Adipose tissue (tissue), 3 donors: Measurements from ENCODE around the gene SLC19A1. TPM values are rescaled to one million over a fixed set of nuclear protein-coding genes. Genes with fewer than 3 reads are reported as not detected.

ENCODE experiments used
- H3K27ac ChIP-seq: one replicate; pipeline ENCODE4 v1.5.1; 2013; ENCODE audit warnings: low read depth, low read length
- WGBS, 3 donors: extraction: QIAGEN DNeasy Blood & Tissue Kit; methylation state at CpG; one replicate each; pipeline ENCODE4 v1.1.7; 2013; 5-methylcytosine and 5-hydroxymethylcytosine counted together
- polyA plus RNA-seq, 3 donors: library from polyadenylated mRNA; stranded (reverse); fragments of 200-250 nt; gene quantifications; one replicate each; pipeline ENCODE4 v1.2.3, GENCODE V29; 2013
- donor health status: healthy with polysubstance abuse.
- donor health status: Bipolar disorder and iron deficiency.
- donor health status: healthy.

The SLC19A1 gene
- polyA plus RNA-seq, 3 donors, result 7.0 to 24.2 (median 9.3) TPM

DNA sequence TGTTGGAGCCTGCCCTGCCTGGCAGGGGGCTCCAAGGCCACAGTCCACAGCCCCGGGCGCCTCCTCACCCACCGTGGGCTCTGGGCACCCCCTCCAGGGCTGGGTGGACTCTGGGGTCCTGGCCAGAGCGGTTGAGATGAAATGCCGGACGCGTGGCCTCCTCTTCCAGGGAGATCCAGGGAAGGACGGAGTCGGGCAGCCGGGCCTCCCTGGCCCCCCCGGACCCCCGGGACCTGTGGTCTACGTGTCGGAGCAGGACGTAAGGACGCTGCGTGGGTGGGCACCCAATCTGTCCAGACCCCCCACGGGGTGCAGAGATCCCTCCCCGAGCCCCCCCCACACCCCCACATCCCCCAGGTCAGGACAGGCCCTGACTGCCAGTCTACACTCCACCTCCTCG, 51.2 kb downstream of the SLC19A1 start:
- 88 to 92% (median 88%) methylated on average over 16 to 20 of the region's 20 CpGs for WGBS, 3 donors

DNA sequence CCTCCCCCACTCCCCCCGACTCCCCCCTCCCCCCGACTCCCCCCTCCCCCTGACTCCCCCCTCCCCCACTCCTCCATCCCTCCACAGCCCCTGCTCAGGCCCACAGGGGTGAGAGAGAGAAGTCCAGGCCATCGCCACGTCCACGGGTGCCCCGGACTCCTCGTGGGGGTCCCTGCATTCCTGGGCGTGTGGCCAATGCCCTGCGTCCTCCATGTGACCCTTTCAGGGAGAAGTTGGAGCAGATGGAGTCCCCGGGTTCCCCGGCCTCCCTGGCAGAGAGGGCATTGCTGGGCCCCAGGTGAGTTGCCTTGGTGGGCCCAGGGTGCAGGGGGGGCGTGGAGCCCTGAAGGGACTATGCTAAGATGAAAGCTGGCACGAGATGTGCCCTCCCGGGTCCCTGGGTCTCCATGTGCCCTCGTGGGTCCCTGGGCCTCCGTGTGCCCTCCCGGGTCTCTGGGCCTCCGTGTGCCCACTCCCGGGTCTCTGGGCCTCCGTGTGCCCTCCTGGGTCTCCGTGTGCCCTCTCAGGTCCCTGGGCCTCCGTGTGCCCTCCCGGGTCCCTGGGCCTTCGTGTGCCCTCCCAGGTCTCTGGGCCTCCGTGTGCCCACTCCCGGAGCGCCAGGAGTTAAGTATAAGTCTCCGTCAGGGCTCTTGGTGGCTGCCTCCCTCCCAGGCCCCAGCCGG, 52.0 kb downstream of the SLC19A1 start:
- no peak overlapping the region for H3K27ac ChIP-seq
- WGBS, 3 donors, result 72 to 76% (median 76%) methylated on average over 25 to 27 of the region's 29 CpGs

More for the DNA sequence above, 51.2 kb downstream of the SLC19A1 start:
- no peak overlapping the region for H3K27ac ChIP-seq

DNA sequence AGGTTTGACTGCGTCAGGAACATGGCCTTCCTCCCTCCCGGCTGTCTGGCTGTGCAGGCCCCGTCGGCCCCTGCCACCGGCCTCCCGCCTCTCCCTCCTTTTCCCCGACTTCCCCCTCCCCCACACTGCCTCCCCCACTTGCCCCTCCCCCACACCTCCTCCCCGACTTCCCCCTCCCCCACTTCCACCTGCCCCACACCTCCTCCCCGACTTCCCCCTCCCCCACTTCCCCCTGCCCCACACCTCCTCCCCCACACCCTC, 52.6 kb downstream of the SLC19A1 start:
- H3K27ac ChIP-seq, result no peak overlapping the region
- WGBS, 3 donors, result 37 to 48% (median 38%) methylated on average over 8 to 9 of the region's 9 CpGs

DNA sequence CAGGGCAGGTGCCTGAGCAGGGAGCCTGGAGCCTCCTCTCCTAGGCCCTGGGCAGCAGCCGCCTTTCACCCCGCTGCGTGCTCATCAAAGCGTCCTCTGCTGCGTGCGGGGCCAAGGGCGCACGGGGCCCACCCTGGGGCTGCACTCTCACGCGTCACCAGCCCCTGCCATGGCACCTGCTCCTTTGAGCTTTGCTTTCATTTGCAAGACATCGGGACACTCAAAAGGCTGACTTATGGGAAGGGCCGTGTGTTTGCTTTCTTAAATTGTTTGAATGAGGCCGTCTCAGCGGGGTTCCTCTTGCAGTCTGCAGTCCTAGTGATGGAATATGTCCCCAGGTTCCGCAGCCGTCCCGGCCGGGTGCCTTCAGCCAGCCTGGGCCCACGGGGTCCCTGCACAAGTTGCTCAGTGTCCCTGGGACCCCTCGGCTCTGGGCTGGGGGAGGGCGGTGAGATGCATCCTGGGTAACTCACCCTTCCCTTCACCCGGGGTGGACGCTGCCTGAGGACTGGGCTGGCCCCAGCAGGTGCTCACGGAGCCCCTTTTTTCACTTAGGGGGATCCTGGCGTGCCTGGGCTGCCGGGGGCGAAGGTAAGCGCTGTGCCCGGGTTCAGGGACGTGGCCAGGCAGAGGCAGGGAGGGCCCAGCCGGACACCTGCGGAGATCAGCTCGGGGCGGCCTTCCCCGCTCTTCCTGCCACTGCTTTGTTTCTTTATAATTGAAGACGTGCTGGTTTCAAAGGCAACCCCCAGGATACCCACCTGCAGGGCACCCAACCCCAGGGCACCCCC, 53.1 kb downstream of the SLC19A1 start:
- H3K27ac ChIP-seq, result no peak overlapping the region
- 84 to 91% (median 89%) methylated on average over 36 of the region's 36 CpGs for WGBS, 3 donors

DNA sequence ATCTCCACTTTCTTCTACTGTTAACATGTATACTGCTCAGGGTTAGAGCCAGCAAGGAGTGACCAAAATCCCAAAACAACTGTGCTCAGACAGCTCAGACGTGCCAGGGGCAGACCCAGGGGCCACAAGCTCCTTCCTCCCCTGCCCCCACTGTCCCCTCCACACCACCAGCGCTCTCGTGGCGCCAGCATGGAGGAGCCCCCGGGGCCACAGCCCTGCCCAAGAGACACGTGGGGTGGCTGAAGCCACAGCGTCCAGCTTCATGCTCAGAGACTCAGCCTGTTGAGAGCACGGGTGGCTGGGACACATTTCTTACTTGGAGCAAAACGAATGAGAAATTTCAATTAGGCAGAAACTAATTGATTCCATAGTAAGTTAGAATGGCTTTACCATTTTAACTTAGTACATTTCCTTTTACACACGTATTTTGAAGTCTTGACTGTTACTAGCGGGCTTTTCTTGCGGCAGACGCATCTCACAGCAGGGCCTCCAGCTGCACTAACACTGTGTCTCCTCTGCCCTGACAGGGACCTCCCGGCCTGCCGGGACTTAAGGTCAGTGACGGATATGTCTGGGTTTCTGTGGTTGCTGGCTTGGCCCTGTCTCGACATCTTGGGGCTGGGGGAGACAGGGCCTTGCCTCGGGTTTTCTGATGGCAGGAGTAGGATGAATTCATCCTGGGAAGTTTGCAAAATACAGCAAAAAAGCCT, 54.2 kb downstream of the SLC19A1 start:
- 82 to 86% (median 84%) methylated on average over 18 of the region's 18 CpGs for WGBS, 3 donors

DNA sequence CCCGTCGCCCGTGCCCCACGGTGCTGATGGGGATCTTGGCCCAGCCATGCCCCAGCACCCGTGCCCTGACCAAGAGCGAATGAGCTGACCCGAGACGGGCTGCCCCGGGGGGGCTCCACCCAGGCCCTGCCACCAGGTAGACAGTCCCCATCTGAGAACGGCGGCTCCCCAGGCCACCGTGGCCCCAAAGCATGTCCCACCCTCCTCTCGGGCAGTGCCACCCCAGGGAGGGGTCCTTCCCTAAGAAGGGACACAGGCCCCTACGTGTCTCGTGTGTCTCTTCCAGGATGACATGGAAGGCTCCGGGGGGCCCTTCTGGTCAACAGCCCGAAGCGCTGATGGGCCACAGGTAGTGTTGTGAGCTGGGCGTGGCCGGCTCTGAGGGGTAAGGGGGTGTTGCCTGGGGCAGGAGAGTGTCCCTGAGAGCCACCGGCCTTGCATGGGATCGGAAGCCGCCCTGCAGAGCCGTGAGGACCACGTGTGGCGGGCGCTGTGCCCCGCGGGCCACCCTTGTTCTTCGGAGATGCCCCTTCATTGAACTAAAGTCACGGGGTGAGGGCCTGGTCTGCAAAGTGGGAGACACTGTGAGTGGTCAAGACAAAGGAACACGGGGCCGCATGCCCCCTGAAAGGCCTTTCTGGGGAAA, 55.0 kb downstream of the SLC19A1 start:
- H3K27ac ChIP-seq, result no peak overlapping the region
- 86 to 94% (median 94%) methylated on average over 33 of the region's 33 CpGs for WGBS, 3 donors

More for the DNA sequence above, 54.2 kb downstream of the SLC19A1 start:
- H3K27ac ChIP-seq, result no peak overlapping the region

DNA sequence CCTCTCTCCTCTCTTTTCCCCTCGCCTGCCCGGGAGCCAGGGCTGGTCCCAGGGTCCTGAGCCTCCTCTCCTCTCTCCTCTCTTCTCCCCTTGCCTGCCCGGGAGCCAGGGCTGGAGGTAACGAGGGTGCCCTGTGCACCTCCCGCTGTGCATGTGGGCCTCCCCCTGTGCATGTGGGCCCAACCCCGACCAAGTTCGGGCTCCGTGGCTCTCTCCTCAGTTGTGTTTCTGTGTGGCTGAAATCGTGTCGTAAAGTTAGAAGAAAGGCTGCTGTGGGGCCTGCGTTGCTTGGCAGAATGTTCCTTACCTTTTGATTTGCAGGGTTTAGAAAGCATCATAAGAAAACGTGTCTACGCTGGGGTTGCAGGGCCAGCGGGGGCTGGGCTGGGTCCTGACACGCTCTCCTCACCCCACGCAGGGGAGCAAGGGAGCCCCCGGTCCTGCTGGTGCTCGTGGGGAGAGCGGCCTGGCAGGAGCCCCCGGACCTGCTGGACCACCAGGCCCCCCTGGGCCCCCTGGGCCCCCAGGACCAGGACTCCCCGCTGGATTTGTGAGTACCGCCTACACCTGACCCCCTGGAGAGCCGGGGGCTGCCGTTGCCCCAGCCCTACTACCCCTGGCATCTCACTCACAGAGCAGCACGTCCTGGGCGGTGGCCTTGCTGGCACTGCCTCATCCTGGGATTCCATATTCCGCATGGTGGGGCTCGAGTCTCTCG, 55.6 kb downstream of the SLC19A1 start:
- H3K27ac ChIP-seq, result no peak overlapping the region
- WGBS, 3 donors, result 85 to 92% (median 86%) methylated on average over 26 to 29 of the region's 29 CpGs

DNA sequence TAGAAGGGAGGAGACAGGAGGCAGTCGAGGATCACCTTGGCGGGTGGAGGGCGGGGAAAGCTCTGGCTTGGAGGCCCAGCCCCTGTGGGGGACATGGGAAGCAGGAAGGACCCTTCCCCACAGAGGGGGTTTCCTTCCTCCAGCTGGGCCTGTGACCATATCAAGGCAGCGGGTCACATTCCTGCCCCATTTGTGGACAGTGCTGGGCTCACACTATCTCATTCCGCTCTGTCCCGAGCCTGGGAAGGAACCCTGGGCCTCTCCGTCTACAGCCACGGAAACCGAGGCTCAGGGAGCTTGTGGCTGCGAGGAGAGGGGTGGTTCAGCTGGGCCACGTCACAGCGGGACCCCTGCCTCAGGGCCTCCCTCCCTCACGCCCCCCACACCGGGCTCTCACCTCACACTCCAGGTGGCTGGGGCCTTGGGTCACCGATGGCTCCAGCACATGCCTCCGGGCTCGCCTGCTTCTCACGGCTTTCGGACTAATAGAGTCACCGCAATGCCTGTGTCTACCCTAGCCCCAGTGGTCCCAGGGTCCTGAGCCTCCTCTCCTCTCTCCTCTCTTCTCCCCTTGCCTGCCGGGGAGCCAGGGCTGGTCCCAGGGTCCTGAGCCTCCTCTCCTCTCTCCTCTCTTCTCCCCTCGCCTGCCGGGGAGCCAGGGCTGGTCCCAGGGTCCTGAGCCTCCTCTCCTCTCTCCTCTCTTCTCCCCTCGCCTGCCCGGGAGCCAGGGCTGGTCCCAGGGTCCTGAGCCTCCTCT, 56.4 kb downstream of the SLC19A1 start:
- WGBS, 3 donors, result 88 to 94% (median 94%) methylated on average over 21 to 25 of the region's 25 CpGs
- H3K27ac ChIP-seq, result no peak overlapping the region

DNA sequence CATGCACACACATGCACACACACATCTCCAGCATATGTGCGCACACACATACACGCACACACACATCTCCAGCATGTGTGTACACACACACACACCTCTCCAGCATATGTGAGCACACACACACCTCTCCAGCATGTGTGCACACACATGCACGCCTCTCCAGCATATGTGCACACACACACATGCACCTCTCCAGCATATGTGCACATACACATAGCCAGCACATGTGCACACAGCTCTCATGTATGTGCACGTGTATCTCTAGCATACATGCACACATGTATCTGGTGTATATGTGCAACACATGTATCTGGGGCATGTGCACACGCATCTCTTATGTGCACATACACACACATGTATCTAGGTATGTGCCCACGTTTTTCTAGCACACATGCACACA, 57.9 kb downstream of the SLC19A1 start:
- whole genome bisulfite sequencing, 3 donors, result 91 to 94% (median 93%) methylated on average over 6 of the region's 6 CpGs

DNA sequence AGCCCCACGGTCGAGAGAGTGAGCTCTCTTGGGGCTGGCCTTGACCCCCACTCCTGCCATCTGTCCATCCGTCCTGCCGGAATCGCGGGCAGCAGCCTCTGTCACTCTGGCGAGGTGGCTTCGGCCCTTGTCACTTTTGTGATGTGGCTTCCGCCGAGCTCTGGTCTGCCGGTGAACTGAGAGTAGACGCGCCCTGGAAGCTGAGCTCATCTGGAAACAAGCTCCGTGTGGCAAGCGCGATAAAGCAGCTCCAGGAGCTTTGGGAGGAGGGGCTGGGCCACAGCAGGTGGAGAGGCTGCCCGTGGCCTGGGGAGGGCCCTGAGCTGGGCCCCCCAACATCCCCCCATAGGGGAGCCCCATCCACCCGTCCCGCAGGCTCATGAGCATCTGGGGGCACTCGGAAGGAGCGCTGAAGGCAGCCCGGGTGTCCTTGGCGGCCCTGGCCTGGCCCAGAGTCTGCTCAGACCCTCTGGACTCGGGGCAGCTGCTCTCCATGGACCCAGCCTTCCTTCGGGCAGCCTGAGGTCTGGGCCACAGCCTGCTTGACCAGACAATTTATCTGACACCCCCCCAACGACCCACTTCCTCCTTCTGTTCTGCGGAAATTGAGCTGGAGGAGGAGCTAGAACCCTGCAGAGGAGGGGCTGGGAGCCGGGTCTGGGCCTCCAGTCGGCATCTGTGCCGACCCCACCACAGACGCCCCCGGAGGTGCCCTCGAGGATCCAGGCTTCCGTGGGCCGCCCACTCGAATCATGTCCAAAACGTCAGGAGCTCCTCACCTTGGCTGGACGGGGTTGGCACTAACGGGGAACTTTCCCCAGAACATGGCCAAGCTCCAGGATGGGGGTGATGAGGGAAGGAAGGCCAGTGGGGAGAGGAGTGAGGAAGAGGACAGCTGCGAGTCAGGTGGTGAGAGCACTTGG, 59.1 kb downstream of the SLC19A1 start:
- 51 to 71% (median 58%) methylated on average over 38 to 40 of the region's 40 CpGs for WGBS, 3 donors

More for the DNA sequence above, 57.9 kb downstream of the SLC19A1 start:
- H3K27ac ChIP-seq, result no peak overlapping the region

DNA sequence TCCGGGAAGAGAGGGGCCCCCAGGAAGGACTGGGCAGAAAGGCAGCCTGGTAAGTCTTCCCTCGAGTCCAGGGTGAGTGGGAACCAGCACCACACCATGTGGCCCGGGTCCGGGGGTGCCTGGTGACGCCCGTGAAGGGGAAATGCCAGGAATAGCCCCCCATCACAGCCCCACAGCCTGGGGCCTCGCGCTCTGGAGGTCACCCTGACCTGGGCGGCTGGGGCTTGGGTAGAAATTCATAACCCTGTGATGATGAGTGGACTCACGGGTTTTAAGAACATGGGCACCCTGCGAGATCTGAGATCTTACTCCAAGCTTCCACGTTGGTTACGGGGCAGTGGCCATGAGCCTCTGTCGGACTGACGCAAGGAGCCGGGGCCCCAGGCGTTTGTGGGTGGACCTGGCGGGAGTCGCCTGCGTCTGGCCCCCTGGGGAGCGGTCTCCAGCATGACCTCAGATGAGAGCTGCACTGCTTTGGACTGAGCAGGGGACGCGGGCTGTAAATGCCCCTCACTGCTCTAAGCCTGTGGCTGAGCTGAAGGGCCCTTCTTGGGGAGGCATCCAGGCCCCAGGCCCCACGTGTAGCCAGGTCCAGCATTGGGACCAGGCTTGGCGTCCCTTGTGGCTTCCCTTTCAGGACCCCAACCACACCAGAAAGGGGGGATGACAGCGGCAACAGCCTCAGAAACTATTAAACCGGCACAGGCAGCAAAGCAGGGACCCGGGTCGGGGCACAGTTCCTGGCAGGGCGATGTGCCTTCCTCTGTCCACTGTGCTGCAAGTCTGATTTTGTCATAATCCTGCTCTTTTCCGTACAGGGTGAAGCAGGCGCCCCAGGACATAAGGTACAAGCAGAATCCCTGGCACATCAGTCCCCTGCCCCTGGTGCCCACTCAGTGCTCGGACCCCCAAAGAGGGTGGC, 60.0 kb downstream of the SLC19A1 start:
- 82 to 90% (median 84%) methylated on average over 33 of the region's 33 CpGs for WGBS, 3 donors
- H3K27ac ChIP-seq, result no peak overlapping the region

More for the DNA sequence above, 59.1 kb downstream of the SLC19A1 start:
- H3K27ac ChIP-seq, result no peak overlapping the region

DNA sequence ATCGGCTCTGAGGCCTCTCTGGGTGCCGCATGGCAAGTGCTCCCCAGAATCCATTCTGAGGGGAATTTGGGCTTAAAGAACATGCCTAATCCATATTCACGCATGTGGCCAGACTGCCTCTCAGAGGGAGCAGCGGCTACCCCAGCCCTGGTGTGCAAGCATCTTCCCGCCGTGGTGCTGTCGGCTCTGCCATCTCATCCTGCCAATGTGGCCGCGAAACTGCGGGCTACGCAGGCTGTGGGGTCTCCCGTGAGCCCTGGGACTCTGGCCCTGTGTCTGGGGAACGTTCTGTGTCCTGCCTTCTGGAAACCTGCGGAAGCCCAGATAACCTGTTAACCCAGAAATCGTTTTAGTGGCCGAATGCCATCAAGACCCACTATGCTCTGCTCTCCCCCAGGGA, 60.7 kb downstream of the SLC19A1 start:
- H3K27ac ChIP-seq, result no peak overlapping the region
- WGBS, 3 donors, result 90 to 95% (median 95%) methylated on average over 15 to 16 of the region's 16 CpGs

DNA sequence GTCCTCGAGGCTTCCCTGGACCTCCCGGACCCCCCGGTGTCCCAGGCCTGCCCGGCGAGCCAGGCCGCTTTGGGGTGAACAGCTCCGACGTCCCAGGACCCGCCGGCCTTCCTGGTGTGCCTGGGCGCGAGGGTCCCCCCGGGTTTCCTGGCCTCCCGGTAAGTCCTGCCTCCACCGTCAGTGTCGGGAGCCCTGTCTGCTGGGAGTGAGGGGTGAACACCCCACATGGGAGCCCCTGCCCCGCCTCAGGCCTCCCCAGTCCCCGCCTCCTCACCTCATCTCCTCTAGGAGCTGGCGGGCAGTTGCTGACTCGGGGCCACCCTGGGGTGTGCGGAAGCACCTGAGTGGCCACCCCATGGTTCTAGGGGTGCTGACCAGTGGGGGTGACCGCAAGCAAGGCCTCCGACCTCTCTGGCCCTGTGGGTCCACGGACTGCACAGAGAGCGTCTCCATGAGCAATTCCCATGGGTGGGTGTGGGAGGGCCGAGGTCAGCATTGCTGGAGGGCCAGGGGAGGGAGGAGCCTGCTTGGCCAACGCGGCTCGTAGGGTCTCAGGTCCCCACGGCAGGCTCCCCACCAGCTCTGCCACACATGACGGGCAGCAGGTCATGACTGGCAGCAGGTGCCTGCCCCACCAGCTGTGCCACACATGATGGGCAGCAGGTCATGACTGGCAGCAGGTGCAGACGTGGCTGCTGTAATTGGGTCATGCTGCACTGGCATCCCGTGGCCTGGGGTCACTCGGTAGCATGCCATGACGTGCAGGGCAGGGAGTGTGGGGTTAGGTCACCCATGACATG, 61.3 kb downstream of the SLC19A1 start:
- no peak overlapping the region for H3K27ac ChIP-seq
- 88 to 92% (median 92%) methylated on average over 34 to 35 of the region's 35 CpGs for WGBS, 3 donors

DNA sequence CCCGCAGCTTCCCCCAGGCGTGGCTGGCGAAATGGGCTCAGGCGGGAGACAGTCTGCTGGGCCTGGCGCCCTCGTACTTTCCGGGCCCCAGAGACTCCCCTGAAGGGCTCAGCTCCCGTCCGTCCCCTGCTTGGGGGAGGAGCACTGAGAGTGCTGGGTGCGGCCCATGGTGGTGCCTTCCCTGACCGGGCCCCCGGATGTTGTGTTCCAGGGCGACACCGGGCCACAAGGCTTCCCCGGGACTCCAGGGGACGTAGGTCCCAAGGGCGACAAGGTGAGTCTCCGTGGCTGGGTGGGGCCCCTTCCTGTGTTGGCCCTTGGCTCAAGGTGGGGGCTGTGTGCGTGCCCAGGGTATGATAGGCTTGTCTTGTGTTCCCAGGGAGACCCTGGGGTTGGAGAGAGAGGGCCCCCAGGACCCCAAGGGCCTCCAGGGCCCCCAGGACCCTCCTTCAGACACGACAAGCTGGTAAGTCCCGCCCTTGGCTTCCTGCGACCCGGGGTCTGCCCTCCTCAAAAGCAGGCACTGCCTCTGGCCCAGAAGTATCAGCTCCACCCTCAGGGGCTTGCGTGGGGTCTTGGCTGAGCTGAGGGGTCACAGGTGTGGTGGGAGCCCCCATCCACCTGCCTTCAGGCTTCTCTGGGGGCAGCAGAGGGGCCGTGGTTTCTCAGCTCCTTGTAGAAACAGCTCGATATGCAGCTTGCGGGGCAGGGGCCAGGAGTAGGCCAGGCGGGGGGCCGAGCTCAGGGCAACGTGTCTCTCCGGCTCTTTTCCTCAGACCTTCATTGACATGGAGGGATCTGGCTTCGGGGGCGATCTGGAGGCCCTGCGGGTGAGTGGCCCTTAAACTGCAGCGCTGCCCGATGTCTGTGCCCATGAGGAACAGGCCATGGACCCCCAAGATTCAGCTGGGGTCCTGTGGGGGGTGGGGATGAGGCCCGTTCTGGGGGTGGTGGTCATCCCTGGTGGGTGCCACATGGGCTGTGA, 62.3 kb downstream of the SLC19A1 start:
- H3K27ac ChIP-seq, result no peak overlapping the region
- 83 to 85% (median 85%) methylated on average over 34 to 37 of the region's 37 CpGs for WGBS, 3 donors
